ENCODE results near the gene SEC22C.

The SEC22C gene

GRCh38 chr3:42513121-42513520, 68.6 kb downstream of the SEC22C start:
- DNase-seq (ENCODE audit: low spot score) = no peak

- no peak for DNase-seq (ENCODE audit: low spot score)
Measured at GRCh38 chr3:42511736-42512135, 70.0 kb downstream of the SEC22C start.

- no peak for DNase-seq (ENCODE audit: low spot score)
Measured at GRCh38 chr3:42511201-42511600, 70.6 kb downstream of the SEC22C start.

- no peak for DNase-seq (ENCODE audit: low spot score)
Measured at GRCh38 chr3:42510325-42510724, 71.4 kb downstream of the SEC22C start.

GRCh38 chr3:42509111-42509510, 72.7 kb downstream of the SEC22C start:
- no peak for DNase-seq (ENCODE audit: low spot score)

- no peak for DNase-seq (ENCODE audit: low spot score)
Measured at GRCh38 chr3:42508562-42508961, 73.2 kb downstream of the SEC22C start.

GRCh38 chr3:42507761-42508335, 73.9 kb downstream of the SEC22C start:
- DNase-seq (ENCODE audit: low spot score) = no peak

- DNase-seq (ENCODE audit: low spot score) = no peak
Measured at GRCh38 chr3:42507252-42507651, 74.5 kb downstream of the SEC22C start.

- DNase-seq (ENCODE audit: low spot score) = no peak
Measured at GRCh38 chr3:42505849-42506410, 75.8 kb downstream of the SEC22C start.

- DNase-seq (ENCODE audit: low spot score) = no peak
Measured at GRCh38 chr3:42505128-42505848, 76.5 kb downstream of the SEC22C start.

- DNase-seq (ENCODE audit: low spot score) = no peak
Measured at GRCh38 chr3:42504334-42505127, 77.2 kb downstream of the SEC22C start.

- DNase-seq (ENCODE audit: low spot score) = no peak
Measured at GRCh38 chr3:42503957-42504333, 77.8 kb downstream of the SEC22C start.

- DNase-seq (ENCODE audit: low spot score) = no peak
Measured at GRCh38 chr3:42503251-42503924, 78.4 kb downstream of the SEC22C start.

- peak; percentile 43 for DNase-seq (ENCODE audit: low spot score)
Measured at GRCh38 chr3:42502429-42503250, 79.1 kb downstream of the SEC22C start, which contains the start of gene VIPR1. TSS of gene VIPR1 (plus strand) at chr3:42502643. CDS start at chr3:42502736, 93 bp downstream.

GRCh38 chr3:42501681-42502428, 79.9 kb downstream of the SEC22C start:
- no peak for DNase-seq (ENCODE audit: low spot score)

- DNase-seq (ENCODE audit: low spot score) = no peak
Measured at GRCh38 chr3:42501321-42501680, 80.5 kb downstream of the SEC22C start.

GRCh38 chr3:42500909-42501308, 80.9 kb downstream of the SEC22C start:
- DNase-seq (ENCODE audit: low spot score) = no peak

GRCh38 chr3:42500091-42500490, 81.7 kb downstream of the SEC22C start:
- no peak for DNase-seq (ENCODE audit: low spot score)

GRCh38 chr3:42499478-42499871, 82.3 kb downstream of the SEC22C start:
- DNase-seq (ENCODE audit: low spot score) = no peak

- peak; percentile 11 for DNase-seq (ENCODE audit: low spot score)
Measured at GRCh38 chr3:42498791-42499477, 82.8 kb downstream of the SEC22C start.
